HepG2 (cell line): ENCODE results near the gene SELENOM. TPM values are rescaled to one million over a fixed set of nuclear protein-coding genes. Genes with fewer than 3 reads are reported as not detected.
A peak's percentile ranks its signal among the peaks of the same experiment; 100 is the strongest.

Experiments
- ATAC-seq: fragments of 200-7000 bp; cut with Tn5 transposase; 3 replicates; pipeline ENCODE4 v1.9.1; 2020; ENCODE audit warnings: mild to moderate bottlenecking, moderate library complexity
- BruUV-seq: library from RNA; stranded (reverse); fragments of 400-500 nt; replicated peaks from 2 replicates; lab custom pipeline; 2021; lab: Mats Ljungman, UMichigan
- CTCF ChIA-PET: fragments of 300-600 bp; formaldehyde crosslinking; extraction: SDS; loops from one replicate; lab custom pipeline; 2021; ENCODE audit warnings: low total read pairs, inconsistent platforms, low intra/inter-chr PET ratio; lab: Yijun Ruan, JAX
- POLR2A ChIA-PET: fragments of 350-600 bp; sonication (Branson Sonifier 250); formaldehyde crosslinking; loops from one replicate; lab custom pipeline; 2020; ENCODE audit warnings: antibody characterized with exemption, inconsistent platforms; lab: Yijun Ruan, JAX
- DNase-seq: peaks from one replicate; pipeline ENCODE4 v3.0.0-alpha.2; 2015; ENCODE audit warnings: low spot score
- FAIRE-seq: peaks from 3 replicates; lab custom pipeline; 2011; peaks lifted over from hg19 to GRCh38; lab: Jason Lieb, UNC
- H2AFZ ChIP-seq: one replicate; pipeline ENCODE4 v1.6.1; 2011; ENCODE audit warnings: low read length, inconsistent platforms
- H3K27ac ChIP-seq: fragments of 300-600 bp; 3 replicates; pipeline ENCODE4 v1.8.0; 2011; ENCODE audit warnings: mixed run types, mild to moderate bottlenecking, mixed read lengths, low read length, inconsistent platforms; ENCODE audit not compliant: insufficient read depth; ENCODE audit errors: extremely low read length
- H3K27me3 ChIP-seq, 2 experiments: fragments of 200-600 bp in 1 of 2; 2 replicates in 1 of 2; 3 replicates in 1 of 2; pipeline versions ENCODE4 v1.6.0 to v1.8.0; 2011; ENCODE audit warnings: low read length in 2 of 2, mild to moderate bottlenecking in 2 of 2, moderate library complexity in 2 of 2, inconsistent platforms in 1 of 2; ENCODE audit not compliant: insufficient read depth in 2 of 2, control insufficient read depth in 1 of 2
- H3K36me3 ChIP-seq, 2 experiments: fragments of 200-600 bp in 1 of 2; replicated peaks in 1 of 2; 2 replicates in 1 of 2; 3 replicates in 1 of 2; pipeline versions ENCODE4 v1.5.1 to v1.8.0; 2011; ENCODE audit warnings: low read length in 2 of 2, inconsistent platforms in 1 of 2; ENCODE audit not compliant: insufficient read depth in 2 of 2, control insufficient read depth in 1 of 2
- H3K4me1 ChIP-seq: 2 replicates; pipeline ENCODE4 v1.5.1; 2012; ENCODE audit warnings: low read length, inconsistent platforms; ENCODE audit not compliant: insufficient read depth
- H3K4me2 ChIP-seq: 2 replicates; pipeline ENCODE4 v1.6.0; 2011; ENCODE audit warnings: low read depth, low read length, inconsistent platforms
- H3K4me3 ChIP-seq, 3 experiments: fragments of 200-600 bp in 1 of 3; sonication (generic), shearing (Covaris generic) in 1 of 3; replicated peaks in 1 of 3; 2 replicates each; pipeline ENCODE4 v1.5.1; 2011 to 2016; ENCODE audit warnings: low read length in 3 of 3, inconsistent platforms in 2 of 3, low read depth in 2 of 3, mild to moderate bottlenecking in 2 of 3, control low read depth in 1 of 3, mixed read lengths in 1 of 3; ENCODE audit not compliant: insufficient read depth in 1 of 3
- H3K79me2 ChIP-seq: one replicate; pipeline ENCODE4 v1.6.1; 2011; ENCODE audit warnings: low read length, inconsistent platforms; ENCODE audit not compliant: insufficient read depth
- H3K9ac ChIP-seq: 2 replicates; pipeline ENCODE4 v1.6.0; 2011; ENCODE audit warnings: mild to moderate bottlenecking, low read depth, low read length, inconsistent platforms; ENCODE audit not compliant: insufficient read depth
- H3K9me3 ChIP-seq: 2 replicates; pipeline ENCODE4 v1.5.1; 2012; ENCODE audit warnings: mild to moderate bottlenecking, low read length
- H4K20me1 ChIP-seq: 2 replicates; pipeline ENCODE4 v1.6.0; 2011; ENCODE audit warnings: inconsistent platforms, mild to moderate bottlenecking, low read length, moderate library complexity; ENCODE audit not compliant: insufficient read depth
- EED ChIP-seq: sonication (generic); formaldehyde crosslinking; IDR thresholded peaks from 2 replicates; pipeline ENCODE4 v1.5.0; 2020; ENCODE audit warnings: mild to moderate bottlenecking, missing genetic modification reagents
- HIVEP1 ChIP-seq: sonication (generic); formaldehyde crosslinking; IDR thresholded peaks from 2 replicates; pipeline ENCODE4 v1.4.0; 2020; ENCODE audit warnings: mild to moderate bottlenecking, missing genetic modification reagents
- ISL2 ChIP-seq: sonication (generic); formaldehyde crosslinking; IDR thresholded peaks from 2 replicates; pipeline ENCODE4 v1.5.0; 2020; ENCODE audit warnings: missing genetic modification reagents
- NCOA2 ChIP-seq: sonication (generic); formaldehyde crosslinking; IDR thresholded peaks from 2 replicates; pipeline ENCODE4 v1.8.0; 2022; ENCODE audit warnings: inconsistent platforms
- PHF8 ChIP-seq: sonication (generic); formaldehyde crosslinking; IDR thresholded peaks from 2 replicates; pipeline ENCODE4 v1.5.0; 2020; ENCODE audit warnings: missing genetic modification reagents
- RELA ChIP-seq: sonication (generic); formaldehyde crosslinking; IDR thresholded peaks from 2 replicates; pipeline ENCODE4 v1.4.0; 2020; ENCODE audit warnings: missing genetic modification reagents
- ZFP41 ChIP-seq: sonication (generic); formaldehyde crosslinking; IDR thresholded peaks from 2 replicates; pipeline ENCODE4 v1.4.0; 2020; ENCODE audit warnings: mild to moderate bottlenecking, missing genetic modification reagents, borderline replicate concordance
- WGBS: methylation state at CpG from one replicate; pipeline ENCODE4 v1.1.6; 2017; ENCODE audit warnings: low lambda C conversion rate; 5-methylcytosine and 5-hydroxymethylcytosine counted together
- in situ Hi-C: cut with HindIII; loops from 2 replicates; pipeline ENCODE4 v1.10.0; 2017; ENCODE audit warnings: low pct_unique_long_range_greater_than_20kb; ENCODE audit not compliant: extremely low pct_ligation_motif_present
- intact Hi-C: fragments of 100-400 bp; cut with micrococcal nuclease; formaldehyde crosslinking; loops from one replicate; pipeline ENCODE4 v1.10.0; 2022; ENCODE audit not compliant: unreplicated experiment
- polyA plus RNA-seq, 8 experiments: library from polyadenylated mRNA; depleted of rRNA in 3 of 8; stranded (reverse) in 7 of 8; unstranded in 1 of 8; fragments of >200 nt; fragmentation: Illumina TruSeq in 4 of 8; extraction: Trizol in 4 of 8; gene quantifications; 2 replicates each; pipeline versions ENCODE4 v1.2.1 to v1.2.3, GENCODE V29; 2011 to 2016; ENCODE audit warnings: low read depth in 4 of 8, missing spikeins in 1 of 8, mixed read lengths in 1 of 8; ENCODE audit not compliant: insufficient read depth in 1 of 8
- total RNA-seq, 5 experiments: library from RNA; depleted of rRNA; stranded (reverse); fragments of >200 nt; fragmentation: Illumina TruSeq; extraction: Trizol; gene quantifications; 2 replicates each; pipeline ENCODE4 v1.2.3, GENCODE V29; 2016; ENCODE audit warnings: low read depth in 1 of 5
- TF ChIP-seq, protein P1 (sequence below): sonication (generic); formaldehyde crosslinking; IDR thresholded peaks from 2 replicates; pipeline ENCODE4 v1.9.0; 2021; ENCODE audit warnings: missing genetic modification reagents, borderline replicate concordance
- TF ChIP-seq, protein P2 (sequence below): sonication (generic); formaldehyde crosslinking; IDR thresholded peaks from 2 replicates; pipeline ENCODE4 v1.9.0; 2021; ENCODE audit warnings: missing genetic modification reagents, borderline replicate concordance

SELENOM gene
- total and polyA plus RNA-seq, 2 of the 13 experiments (the other 11 are each of a cell fraction or from before 2014, with no cell fraction given): 4.1 to 4.3 TPM

DNA sequence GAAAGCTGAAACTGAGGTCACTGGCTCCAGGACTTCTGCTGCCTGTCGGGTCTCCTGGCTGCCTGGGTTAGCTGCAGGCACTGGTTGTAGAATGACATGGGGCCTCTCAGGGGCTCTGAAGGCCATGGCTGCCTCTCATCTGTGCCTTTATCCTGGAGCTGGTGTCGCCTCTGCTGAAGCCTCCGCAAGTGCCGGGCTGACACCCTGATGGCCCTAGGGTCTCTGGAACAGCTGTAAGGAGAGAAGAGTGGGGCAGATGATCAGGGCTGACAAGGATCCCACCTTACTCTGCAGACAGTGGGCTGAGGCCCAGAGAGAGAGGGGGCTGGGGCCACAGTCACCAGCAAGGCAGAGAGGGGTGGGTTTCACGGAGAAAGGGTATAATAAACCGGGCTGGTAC lies 28.3 kb upstream of the SELENOM start:
- no peak for FAIRE-seq
- BruUV-seq: no TSS peak
- CTCF ChIA-PET: no interaction called here
- no peak overlapping the region for H3K4me3 ChIP-seq
- TF ChIP-seq ISL2 (CRISPR knock-in tag) (no peak), RELA (CRISPR knock-in tag) (no peak), NCOA2 (CRISPR knock-in tag) (no peak), ZFP41 (CRISPR knock-in tag) (no peak), PHF8 (CRISPR knock-in tag) (no peak), EED (peak; percentile 53; the same call in 1 of the 2 replicates), HIVEP1 (CRISPR knock-in tag) (no peak)
- TF ChIP-seq, protein P1, sequence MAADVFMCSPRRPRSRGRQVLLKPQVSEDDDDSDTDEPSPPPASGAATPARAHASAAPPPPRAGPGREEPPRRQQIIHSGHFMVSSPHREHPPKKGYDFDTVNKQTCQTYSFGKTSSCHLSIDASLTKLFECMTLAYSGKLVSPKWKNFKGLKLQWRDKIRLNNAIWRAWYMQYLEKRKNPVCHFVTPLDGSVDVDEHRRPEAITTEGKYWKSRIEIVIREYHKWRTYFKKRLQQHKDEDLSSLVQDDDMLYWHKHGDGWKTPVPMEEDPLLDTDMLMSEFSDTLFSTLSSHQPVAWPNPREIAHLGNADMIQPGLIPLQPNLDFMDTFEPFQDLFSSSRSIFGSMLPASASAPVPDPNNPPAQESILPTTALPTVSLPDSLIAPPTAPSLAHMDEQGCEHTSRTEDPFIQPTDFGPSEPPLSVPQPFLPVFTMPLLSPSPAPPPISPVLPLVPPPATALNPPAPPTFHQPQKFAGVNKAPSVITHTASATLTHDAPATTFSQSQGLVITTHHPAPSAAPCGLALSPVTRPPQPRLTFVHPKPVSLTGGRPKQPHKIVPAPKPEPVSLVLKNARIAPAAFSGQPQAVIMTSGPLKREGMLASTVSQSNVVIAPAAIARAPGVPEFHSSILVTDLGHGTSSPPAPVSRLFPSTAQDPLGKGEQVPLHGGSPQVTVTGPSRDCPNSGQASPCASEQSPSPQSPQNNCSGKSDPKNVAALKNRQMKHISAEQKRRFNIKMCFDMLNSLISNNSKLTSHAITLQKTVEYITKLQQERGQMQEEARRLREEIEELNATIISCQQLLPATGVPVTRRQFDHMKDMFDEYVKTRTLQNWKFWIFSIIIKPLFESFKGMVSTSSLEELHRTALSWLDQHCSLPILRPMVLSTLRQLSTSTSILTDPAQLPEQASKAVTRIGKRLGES: no peak
- TF ChIP-seq, protein P2, sequence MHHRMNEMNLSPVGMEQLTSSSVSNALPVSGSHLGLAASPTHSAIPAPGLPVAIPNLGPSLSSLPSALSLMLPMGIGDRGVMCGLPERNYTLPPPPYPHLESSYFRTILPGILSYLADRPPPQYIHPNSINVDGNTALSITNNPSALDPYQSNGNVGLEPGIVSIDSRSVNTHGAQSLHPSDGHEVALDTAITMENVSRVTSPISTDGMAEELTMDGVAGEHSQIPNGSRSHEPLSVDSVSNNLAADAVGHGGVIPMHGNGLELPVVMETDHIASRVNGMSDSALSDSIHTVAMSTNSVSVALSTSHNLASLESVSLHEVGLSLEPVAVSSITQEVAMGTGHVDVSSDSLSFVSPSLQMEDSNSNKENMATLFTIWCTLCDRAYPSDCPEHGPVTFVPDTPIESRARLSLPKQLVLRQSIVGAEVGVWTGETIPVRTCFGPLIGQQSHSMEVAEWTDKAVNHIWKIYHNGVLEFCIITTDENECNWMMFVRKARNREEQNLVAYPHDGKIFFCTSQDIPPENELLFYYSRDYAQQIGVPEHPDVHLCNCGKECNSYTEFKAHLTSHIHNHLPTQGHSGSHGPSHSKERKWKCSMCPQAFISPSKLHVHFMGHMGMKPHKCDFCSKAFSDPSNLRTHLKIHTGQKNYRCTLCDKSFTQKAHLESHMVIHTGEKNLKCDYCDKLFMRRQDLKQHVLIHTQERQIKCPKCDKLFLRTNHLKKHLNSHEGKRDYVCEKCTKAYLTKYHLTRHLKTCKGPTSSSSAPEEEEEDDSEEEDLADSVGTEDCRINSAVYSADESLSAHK: no peak
- H3K9ac ChIP-seq: no peak overlapping the region
- H4K20me1 ChIP-seq: no peaks in the 10 kb centered on the region
- H3K27ac ChIP-seq: no peak overlapping the region
- H2AFZ ChIP-seq: no peak overlapping the region
- no peak for DNase-seq
- no peak overlapping the region for H3K4me2 ChIP-seq
- H3K9me3 ChIP-seq: no peaks in the 10 kb centered on the region
- POLR2A ChIA-PET: interaction anchor here (1.2 kb wide), 1 partner anchor 25 kb away, joined by 7 read pairs; the partner anchor contains the start of gene RNF185
- ATAC-seq: no peak
- peaks cover 4 to 27% of the 10 kb centered on the region in 2 experiments for H3K27me3 ChIP-seq
- peaks cover 38% of the 10 kb centered on the region for H3K4me1 ChIP-seq
- no peaks in the 10 kb centered on the region for H3K36me3 ChIP-seq
- intact Hi-C loops (loop anchor here (1.0 kb wide), 1 partner anchor 31 kb away; no protein-coding TSS in a partner anchor), in situ Hi-C loops (no loop called here)
- H3K79me2 ChIP-seq: no peaks in the 10 kb centered on the region
- 53% methylated on average over 6 of the region's 6 CpGs for WGBS
